Mesenteric fat pad (tissue), 1 donor: Measurements from ENCODE around the gene NGF. TPM values are rescaled to one million over a fixed set of nuclear protein-coding genes. Genes with fewer than 3 reads are reported as not detected.

Experiments used
- DNase-seq: peaks from one replicate; pipeline ENCODE4 v3.0.0-alpha.2; 2020; ENCODE audit warnings: low spot score
- total RNA-seq: library from RNA; stranded (reverse); fragmentation: NEBNext Ultra II Directional; extraction: Animal tissue kit (Norgen Biotek cat#: 25700); gene quantifications from one replicate; pipeline ENCODE4 v1.2.1, GENCODE V29; 2021
- donor health status: DM: yes; HTN: yes; CAD: no.

Gene NGF
- total RNA-seq, 1 donor from 2014 or later, result 5.2 TPM

- DNase-seq, result no peak
Observed at GRCh38 chr1:115337276-115337632, 795 bp downstream of the NGF start.

DNA sequence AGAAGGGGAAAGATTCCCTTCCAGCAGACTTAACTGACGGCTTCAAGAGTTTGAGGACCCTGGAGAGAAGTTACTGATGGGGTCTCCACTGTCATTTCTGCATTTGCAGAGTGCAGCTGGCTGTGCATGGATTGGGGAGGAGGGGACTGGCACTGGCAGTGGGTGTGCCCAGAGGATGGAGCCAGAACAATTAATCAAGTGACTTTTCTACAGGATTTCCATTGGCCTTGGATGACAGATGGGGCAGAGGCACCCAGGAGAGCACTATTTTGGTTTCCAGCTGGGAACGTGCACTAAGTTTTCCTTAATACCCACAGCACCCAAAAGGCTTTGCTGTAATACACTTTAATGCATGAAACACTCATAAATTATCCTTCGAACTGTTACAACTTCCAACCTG lies 1.3 kb downstream of the NGF start:
- DNase-seq, result no peak

DNA sequence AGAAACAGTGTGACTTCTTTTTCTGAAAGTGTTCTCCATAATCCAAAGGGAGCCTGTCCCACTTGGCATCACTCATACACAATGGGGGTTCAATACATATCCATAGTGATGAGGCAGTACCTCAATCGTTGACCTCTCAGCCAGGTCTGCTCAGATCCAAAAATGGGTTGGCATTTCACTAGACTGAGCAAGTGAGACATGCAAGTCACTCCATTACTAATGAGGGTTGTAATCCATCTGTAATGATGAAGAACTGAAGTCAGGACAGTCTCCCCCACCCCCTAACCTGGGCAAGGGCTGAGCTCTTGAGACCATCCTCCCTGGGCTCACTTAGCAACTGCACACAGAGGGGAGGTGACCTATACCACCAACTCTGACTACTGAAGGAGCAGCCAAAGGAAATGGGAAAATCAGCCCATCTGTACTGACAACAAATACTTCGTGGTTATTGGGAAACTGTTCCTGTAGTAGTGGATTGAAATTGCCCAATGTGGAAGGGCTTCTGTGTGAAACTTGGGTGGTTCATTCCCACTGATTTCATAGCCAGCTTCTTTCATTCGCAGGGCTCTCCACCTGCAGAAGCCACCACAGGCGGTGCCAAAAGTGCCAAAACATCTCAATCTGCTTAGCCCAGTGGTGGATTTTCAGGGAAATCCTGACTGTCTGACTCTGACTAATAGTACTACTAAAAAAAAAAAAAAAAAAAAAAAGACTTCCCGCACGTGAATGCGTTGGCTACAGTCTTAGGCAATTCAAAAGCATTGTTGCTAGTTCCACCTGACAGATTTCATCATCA lies 5.0 kb downstream of the NGF start:
- no peak for DNase-seq

GRCh38 chr1:115331558-115332331 lies 6.3 kb downstream of the NGF start:
- DNase-seq, result no peak

DNA sequence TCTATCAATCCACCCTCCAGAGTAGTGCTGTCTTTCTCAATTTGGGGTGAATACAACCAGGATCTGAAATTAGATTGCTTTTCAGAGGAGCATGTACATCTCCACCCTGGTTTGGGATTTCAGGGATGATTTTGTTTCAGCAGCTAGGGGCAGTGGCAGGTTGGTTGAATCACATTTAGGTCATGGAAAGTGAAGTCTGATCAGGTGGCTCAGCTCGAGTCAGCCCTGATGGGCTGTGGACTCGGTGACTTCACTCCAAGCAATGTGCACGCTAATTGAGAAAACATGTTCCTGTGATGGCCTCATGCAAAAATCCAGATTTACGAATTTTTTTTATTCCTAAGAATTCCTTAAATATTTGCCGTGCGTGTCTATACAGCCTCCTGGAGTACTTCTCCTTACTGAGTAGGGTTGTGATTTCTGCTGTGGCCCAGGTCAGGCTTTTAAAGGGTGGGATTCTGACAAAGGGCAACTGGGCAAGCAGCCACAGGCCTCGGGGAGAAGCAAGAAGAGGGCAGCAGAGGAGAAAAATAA lies 7.5 kb downstream of the NGF start:
- DNase-seq, result peak; percentile 43

DNA sequence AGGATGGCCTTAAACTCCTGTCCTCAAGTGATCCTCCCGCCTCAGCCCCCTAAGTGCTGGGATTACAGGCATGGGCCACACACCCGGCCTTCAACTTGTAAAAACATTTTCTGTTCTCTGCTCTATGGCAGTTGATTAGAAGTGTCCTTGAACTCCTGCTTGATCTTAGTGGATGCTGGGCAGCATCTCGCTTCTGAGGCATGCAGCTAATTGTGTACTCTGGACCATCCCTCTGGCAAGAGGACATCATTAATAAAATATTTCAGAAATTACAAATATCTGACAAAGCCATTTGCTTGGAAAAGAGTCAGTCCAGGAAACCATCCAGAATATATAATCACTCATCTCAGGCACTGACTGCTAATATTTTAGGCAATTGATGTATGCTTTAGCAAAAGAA lies 8.1 kb downstream of the NGF start:
- DNase-seq, result peak; percentile 16

DNA sequence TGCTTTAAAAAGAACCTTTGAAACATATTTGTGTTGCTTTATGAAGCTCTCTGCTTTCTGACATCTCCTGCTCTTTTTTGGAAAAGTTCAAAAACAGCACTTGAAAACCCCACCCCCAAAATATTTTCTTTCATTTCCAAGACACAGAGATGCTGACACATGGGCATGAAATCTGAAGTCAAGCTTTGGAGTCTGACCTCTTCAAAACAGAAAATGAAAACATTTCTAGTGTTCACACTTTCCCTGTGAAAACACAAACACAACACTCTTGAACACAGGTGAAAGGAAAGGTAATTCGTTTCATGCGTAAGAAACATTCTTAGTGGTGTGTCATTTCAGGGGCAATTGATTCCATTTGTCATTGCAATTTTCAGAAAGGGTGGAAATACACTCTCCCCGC lies 10.8 kb downstream of the NGF start:
- DNase-seq, result no peak

DNA sequence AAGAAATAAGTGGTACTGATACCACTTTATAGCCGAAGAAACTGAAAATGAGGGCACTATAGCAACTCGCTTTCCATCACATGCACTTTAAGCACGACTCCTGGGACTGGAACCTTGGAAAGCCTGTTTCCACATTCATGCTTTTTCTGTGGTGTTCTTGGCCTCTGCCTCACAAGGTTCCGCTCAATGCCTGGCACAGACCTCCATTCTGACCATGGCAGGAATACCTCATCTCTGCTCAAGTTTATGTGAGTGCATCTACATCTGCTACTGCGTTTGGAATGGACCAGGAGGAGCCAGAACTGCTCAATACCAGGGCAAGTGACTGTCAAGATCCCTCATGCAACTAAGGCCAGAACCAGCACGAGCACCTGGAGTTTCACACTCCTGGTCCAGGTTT lies 11.6 kb downstream of the NGF start:
- DNase-seq, result peak; percentile 75

DNA sequence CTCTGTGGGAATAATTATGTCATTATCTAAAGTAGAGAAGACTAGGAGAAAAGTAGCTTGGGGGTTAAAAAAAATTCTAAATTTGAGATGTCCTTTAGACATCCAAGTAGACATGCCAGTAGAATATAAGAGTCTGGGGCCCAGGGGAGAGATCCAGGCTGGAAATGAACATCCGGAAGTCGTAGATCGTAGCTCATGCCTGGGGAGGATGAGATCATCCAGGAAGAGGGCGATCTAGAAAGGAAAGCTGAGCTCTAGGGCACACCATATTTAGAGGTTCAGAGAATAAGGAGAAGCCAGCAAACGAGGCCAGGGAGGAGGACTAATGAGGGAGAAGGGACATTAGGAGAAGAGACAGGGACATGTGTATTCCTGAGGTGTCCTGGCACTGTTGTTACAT lies 12.2 kb downstream of the NGF start:
- no peak for DNase-seq

DNA sequence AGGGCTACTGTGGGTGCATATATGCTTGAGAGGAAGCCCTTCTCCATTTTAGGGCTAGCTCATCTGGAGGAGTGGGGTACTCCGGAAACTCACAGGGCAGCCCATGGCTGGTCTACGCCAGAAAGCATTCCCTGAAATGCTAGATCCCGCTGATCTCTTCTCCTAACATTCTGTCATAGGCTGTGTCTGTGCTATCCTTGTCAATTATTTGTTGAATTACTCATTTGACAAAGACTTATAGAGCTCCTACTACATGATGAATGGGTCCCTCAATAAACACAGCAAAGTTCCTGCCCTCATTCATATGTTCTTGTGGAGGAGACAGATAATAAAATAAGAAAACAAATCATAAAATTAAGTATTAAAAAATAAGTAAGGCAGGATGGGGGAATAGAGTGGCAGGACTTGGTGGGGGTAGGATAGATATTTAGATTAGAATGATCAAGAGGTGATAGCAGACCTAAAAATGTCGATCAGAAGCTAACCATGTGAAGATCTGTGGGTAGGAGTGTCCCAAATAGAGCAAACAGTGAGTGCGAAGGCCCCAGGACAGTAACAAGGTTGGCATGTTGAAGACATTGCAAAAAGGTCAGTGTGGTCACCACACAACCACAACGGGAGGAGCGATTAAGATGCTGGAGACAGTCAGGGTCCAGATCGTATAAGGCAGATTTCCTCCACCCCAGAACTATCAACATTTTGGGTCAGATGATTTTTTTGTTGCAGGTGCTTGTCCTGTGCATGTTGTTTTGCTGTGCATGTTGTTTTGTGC lies 13.2 kb downstream of the NGF start:
- peak; percentile 18 for DNase-seq

DNA sequence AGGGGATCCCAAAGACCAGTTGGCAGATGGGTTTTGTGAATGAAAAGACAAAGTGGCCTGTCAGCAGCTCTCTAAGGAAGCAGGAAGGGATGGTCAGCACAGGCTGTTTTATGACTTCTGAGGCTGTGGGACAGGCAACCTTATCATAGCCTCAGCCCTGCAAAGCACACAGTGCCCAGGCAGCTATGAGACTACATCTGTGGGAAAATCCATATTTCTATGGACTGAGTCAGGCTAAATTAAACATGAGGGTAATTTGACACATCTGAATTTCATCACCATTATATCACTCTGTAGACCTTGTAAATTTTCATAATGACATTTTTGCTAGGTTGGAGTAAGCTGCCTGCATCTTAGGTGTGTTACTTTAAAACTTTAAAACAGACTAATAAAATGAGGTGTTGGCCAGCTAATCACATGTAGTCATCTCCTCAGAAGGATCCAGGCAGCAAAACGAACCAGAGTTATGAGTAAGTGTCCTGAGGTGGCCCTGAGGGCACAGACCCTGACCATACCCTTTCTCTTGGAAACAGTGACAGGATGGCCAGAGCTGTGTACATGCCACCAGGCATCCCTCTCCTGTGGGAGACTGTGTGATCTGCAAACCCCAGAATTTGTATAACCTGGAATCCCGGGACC lies 14.6 kb downstream of the NGF start:
- DNase-seq, result no peak

GRCh38 chr1:115322631-115323030 lies 15.4 kb downstream of the NGF start:
- no peak for DNase-seq

DNA sequence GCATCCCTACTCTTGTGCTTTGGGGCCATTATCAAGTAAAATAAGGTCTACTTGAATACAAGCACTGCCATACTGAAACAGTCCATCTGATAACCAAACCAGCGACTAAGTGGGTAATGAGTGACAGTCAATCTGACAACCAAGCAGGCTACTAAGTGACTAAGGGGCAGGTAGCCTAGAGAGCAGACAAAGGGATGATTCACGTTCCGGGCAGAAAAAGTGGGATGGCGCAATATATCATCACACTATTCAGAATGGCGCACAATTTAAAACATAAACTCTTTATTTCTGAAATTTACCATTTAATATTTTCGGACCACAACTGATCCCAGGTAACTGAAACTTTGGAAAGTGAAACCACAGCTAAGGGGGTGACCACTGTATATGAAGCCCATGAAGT lies 17.7 kb downstream of the NGF start:
- DNase-seq, result no peak

DNA sequence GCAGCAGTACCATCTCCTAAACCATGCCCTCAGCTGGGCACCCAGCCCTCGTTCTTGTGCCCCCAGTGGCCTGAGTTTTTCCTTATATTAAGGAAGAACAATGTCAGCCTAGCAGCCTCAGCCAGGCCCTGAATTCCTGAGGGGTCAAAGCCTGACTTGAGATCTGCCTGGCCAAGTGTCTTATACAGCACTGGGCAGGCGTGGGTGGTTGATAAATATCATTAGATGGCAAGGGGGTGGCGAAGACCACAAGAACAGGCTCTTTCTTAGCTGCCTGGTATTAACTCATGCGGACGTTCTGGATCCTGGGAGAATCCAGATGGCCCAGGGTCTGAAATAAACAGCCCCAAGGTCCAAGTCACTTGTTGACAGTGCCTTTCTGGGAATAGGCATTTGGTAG lies 18.3 kb downstream of the NGF start:
- no peak for DNase-seq

DNA sequence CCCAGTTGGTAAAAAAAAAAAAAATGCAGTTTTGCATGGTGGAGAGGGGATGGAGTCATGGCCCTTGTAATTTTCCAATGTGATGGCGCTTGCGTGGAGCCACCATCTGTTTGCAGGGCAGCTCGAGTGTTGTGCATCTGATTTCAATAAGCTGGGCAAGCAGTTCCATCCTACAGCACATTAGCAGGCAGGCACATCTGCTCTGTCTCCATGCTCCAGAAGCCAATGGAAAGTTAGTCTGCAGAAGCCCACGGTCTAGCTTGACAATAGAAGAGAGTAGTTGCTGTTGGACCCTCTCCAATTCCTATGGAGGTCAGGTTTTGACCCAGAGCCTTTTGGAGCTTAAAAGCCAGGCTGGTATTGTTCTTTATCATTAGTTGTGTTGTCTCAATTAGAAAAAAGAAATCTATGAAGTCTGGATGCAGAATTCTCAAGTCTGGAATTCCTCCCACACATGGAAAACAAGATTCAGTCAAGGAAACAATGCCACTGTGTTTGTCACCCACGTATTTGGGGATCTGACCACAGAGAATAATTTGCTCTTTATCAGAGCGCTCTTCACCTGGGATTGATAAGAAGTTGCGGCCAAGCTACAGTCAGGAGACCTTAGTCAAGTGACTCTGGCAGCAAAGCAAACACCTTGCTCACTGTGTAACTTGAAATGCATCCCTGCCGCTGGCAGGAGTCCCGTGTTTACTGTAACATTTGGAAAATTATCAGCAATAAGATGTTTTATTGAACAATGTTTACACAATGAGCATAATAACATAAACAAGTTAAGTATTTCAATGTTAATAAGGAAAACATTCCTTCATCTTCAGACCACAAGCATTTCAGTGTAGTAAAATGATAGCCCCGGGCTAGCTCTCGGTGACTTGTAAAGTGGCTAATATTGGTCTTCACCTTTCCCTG lies 20.7 kb downstream of the NGF start:
- peak; percentile 39 for DNase-seq

DNA sequence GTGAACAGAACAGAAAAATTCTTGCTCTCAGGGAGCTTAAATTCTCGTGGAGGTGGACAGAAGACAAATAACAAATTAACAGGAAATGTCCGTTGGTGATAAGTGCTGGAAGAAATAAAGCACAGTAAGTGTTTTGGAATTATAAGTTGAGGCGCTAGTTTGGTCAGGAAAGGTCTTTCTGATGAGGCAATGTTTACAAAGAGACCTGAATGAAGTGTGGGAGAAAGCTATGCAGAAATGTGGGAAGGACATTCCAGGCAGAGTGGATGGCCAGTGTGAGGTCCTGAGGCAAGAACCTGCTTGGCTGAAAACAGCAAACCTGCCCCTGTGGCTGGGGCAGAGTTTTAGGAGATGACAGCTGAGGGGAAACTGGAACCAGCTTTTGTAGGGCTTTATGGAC lies 23.3 kb downstream of the NGF start:
- DNase-seq, result no peak

DNA sequence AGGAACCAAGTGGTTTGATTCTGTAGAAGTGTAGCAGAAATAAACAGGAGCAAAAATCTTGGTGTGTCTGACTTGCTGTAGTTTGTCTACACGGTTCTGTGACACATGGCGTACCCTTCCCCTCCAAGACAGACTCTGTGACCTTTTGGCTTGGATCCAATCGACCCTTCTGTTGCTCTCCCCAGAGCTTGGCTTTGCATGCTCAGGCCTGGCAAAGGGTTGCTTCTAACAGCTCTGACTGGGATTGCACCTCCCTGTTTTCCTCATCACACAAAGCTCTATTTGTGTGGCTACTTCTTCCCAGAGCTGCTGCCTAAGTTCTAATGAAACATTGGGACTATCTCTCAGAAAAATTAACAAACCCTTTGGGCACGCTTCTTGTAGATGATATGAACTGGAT lies 24.0 kb downstream of the NGF start:
- no peak for DNase-seq

- no peak for DNase-seq
Observed at GRCh38 chr1:115313182-115313581, 24.9 kb downstream of the NGF start.

DNA sequence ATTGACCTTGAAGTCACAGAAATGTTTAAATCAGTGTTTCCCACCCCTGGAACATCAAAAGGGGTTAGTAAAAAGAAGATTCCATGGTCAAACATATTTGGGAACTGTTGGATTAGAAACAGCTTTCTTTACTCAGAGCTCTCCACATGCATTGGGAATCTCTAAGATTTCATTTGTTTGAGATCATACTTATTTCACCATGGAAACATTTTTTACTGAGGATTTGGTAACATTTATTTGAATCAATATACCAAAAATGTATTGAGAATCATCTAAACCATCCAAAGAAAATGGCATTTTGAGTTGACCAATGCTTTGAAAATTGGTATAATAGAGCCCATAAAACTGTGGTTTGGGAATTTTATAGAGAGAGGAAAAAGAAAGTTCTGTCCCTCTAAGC lies 25.3 kb downstream of the NGF start:
- no peak for DNase-seq

GRCh38 chr1:115311474-115311989 lies 26.5 kb downstream of the NGF start:
- no peak for DNase-seq
